GM18870 (cell line): ENCODE data around the gene ZBTB42.

ENCODE experiments used
- ATAC-seq: cut with Tn5 transposase; IDR thresholded peaks from one replicate; pipeline ENCODE4 v1.9.1; 2021; ENCODE audit warnings: moderate library complexity; ENCODE audit not compliant: unreplicated experiment

Gene ZBTB42

DNA sequence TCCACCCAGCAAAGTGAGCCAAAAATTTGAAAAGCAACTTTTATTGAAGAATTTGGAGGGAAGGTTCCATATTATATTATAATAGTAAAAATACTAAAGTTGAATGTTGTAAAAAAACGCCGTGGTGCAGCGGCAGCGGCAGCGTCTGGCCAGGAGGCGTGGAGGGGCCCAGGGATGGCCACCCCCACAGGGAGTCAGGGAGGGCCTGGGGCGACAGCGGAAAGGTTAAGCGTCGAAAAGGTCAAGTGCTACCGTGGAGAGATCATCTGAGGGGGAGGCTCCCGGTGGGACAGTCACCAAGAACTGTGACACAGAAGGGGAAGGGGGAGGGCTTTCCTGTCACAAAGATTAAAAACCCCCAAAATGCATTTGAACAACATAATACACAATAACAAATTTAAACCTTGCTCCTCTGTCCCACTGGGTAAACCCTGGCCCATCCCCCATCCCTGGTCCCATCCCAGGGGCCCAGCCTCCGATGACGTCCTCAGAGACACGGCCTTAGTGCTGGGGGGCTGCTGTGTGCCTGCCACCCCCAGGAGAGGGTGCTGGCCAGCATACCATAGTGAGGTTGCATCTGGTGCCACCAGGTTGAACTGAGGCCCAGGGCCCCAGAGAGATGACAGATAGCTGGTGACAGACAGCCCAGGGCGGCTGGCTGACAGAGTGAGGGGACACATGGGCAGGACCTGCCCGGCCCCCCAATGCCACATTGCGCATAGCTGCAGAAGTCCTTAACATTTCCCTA is 31.4 kb upstream of the ZBTB42 start:
- no peak for ATAC-seq

DNA sequence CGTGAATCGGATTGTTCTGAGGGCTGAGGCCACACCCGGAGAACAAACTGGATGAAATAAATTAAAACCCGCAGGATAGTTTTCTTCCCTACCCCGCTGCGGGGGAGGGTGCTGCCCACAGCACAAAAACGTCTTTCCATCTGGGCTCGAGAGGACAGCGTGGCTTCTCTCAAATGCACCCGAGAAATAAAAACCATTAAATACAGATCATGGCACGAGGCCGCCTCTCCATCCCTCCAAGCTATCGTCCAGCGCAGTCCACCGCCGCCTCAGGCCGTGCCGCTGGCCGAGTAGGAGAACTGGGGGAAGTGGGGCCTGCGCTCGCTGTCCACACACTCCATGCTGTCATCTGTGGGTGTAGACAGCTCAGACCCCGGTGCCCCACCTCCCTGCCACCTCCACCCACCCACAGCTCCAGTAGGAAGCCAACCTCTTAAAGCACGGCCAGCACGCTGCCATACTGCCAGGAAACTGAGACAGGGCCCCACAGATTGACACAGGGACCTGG is 30.8 kb upstream of the ZBTB42 start:
- no peak for ATAC-seq

DNA sequence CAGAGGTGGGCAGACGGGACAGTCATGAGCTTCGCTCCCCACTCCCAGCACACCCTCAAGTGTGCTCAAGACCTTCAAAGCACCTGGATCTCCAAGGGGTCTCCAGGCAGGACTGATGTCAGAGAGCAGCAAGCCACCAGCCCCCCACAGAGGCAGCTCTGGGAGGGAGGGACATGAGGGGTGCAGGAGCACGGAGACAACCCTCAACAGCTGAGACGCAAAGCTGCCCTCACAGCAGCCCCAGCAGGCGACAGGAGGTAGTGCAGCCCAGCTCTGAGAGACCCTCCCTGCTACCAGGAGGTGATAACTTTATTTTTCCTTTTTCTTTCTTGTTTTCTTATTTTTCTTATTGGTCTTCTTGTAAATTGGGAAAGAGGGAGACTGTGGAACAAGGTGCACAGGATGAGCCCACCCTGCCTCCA is 30.0 kb upstream of the ZBTB42 start:
- no peak for ATAC-seq

DNA sequence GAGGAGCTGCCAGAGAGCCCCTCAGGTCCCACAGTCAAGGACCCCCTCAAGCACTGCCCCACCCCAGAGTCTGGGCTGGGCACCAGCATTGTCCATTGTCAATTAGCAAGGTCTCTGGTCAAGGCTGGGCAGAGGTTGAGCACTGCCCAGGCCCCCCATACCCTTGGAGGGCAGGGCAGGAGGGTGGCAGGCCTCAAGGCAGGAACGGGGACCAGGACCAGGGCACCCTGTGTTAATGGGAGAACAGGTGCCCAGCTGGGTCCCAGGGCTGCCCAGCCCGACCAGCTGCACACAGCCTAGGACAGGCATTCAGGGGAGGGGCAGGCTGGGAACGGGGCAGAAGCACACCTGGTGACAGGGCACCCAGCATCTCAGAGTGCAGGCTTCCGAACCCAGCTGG is 29.5 kb upstream of the ZBTB42 start:
- ATAC-seq = no peak

DNA sequence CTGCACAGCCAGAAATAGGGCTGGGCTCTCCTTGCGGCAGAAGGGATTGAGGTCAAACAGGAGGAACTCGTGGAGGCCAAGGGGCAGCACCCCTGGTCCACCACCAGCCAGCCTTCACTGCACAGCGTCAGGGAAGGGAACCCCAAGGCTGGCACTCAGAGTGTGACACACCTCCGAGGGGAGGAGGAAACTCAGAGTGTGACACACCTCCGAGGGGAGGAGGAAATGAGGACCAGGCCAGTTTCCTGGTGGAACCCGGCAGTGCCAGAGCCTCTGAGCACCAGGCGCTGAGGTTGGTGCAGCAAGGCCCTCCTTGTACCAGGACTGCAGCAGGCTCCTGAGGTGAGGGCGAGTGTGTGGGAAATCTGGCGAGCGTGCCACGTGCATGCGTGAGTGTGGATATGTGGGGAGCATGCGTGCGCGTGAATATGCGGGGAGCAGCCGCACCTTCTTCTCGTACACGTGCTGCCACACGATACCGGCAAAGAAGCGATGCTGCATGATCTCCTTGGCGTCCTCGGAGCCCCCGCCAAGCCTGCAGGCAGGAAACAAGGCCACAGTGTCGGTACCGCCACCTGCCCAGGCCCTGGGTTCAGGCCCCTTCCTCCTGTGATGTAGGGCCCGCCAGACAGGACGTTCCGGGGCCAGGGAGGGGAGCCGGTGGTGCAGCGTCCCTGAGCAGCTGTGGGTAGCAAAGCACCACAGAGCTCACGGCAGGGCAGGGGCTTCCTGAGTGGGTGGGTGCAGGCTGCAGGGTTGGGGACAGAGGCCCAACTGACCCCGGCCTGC is 28.8 kb upstream of the ZBTB42 start:
- ATAC-seq = no peak

DNA sequence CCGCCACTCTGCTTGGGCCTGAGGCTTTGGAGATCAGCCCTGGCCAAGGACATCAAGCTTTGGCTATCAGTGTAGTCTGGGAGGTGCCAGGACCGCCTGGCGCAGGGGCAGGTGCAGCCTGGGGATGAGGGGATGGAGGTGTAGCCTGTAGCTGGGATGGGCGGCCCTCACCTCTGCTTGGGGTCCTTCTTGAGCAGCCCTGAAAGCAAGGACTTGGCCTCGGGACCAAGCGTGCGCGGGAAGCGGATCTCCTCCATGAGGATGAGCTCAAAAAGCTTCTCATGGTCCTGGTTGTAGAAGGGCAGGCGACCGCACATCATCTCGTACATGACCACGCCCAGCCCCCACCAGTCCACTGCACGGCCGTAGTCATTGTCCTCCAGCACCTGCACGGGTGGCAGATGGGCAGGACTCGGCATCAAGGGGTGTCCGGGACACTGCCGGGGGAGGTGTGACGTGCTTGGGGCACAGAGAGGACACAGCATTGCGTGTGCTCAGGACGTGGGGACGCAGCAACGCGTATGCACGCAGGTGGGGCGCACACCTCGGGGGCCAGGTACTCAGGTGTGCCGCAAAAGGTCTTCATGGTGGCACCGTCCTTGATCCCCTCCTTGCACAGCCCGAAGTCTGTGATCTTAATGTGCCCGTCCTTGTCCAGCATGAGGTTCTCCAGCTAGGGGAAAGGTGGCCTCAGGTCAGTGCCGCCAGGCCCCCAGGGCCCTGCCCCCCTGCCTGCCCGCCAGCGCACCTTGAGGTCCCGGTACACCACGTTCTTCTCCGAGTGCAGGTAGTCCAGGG is 28.0 kb upstream of the ZBTB42 start:
- no peak for ATAC-seq

DNA sequence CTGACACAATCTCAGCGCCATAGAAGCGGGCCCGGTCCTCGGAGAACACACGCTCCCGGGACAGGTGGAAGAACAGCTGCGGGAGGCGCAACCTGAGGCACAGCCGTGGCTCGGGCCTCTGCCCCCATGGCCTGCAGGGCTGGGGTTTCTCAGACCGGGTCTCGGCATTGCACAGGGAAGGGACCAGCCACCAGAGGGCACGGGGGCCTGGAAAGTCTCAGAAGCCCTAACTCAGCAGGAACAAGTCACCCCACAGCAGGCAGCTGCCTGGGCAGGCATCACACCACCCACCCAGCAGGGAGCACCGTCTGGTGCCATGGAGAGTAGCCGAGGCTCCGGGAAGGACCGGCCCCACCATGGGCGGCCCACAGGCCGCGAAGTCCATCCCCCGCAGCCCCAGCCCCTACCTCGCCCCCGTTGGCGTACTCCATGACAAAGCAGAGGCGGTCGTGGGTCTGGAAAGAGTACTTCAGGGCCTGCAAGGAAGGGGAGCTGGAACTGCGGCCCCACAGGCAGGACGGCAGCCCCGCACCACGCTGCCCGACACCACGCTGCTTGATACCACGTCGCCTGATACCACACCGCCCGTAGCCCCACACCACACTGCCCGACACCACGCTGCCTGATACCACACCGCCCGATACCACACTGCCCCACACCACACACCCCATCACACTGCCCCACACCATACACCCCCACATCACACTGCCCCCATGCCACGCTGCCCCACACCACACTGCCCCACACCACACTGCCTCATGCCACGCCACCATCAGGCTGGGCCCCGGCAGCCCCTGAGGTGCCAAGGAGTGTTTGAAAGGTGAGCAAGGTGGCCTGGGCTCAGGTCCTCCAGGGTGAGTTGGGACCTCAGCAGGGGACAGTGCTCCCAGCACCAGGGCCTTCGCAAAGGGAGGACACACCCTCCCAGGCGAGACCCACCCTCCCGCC is 27.1 kb upstream of the ZBTB42 start:
- no peak for ATAC-seq

DNA sequence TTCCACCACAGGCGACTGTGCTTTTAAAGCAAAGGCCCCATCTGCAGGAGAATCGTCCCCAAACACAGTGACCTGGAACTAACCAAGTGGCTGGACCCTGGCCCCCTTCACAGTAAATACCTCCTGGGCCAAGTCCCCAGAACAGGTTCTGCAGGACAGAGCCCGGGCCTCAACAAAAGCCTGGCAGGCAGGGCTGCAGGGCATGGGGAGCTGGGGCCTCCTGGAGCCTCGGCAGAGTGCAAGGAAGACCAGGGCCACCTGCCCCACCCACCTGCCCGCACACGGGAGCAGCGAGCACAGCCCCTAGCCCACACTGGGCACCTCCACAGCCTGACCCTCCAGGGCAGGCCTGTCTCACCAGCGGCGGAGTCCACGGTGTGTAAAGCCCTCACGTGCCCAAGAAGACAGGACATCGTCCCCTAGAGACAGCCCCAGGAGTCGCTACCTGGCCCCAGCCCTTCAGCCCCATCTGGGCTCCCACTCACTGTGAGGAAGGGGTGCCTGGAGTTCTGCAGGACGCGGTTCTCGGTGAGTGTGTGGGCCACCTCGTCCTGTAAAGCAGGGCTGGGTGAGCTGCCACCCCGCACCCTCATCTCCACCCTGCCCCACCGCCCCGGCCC is 26.3 kb upstream of the ZBTB42 start:
- no peak for ATAC-seq

DNA sequence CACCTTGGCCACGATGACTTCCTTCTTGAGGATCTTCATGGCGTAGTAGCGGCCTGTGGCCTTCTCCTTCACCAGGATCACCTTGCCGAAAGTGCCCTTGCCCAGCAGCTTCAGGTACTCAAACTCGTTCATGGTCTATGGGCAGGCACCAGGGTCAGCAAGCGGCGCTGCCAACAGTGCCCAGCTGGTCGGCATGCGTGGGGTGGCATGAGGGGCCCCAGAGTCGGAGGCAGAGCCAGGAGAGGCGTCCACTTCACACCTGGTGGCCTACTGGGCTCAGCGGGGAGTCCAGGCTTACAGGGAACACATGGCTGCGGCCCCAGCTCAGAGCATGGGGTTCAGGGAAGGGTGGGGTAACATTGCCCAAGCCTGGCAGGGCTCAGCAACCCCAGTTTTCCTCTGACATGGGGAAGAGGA is 25.8 kb upstream of the ZBTB42 start:
- ATAC-seq = no peak

DNA sequence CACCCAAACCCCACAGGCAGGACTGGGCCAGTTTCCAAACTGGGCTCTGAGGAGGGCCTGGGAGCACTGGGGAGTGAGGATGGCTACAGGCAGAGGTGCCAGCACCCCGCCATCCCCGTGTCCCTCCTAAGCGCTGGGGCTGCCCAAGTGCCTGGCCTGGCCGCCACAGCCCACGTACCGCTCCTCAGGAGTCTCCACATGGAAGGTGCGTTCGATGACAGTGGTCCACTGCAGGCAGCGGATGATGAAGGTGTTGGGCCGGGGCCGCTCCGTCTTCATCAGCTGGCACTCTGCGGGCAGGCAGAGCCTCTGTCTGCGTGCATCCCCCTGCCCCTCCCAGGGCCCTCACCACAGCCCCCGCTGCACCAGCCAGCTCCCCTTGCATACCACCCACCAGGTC is 24.4 kb upstream of the ZBTB42 start:
- ATAC-seq = no peak

DNA sequence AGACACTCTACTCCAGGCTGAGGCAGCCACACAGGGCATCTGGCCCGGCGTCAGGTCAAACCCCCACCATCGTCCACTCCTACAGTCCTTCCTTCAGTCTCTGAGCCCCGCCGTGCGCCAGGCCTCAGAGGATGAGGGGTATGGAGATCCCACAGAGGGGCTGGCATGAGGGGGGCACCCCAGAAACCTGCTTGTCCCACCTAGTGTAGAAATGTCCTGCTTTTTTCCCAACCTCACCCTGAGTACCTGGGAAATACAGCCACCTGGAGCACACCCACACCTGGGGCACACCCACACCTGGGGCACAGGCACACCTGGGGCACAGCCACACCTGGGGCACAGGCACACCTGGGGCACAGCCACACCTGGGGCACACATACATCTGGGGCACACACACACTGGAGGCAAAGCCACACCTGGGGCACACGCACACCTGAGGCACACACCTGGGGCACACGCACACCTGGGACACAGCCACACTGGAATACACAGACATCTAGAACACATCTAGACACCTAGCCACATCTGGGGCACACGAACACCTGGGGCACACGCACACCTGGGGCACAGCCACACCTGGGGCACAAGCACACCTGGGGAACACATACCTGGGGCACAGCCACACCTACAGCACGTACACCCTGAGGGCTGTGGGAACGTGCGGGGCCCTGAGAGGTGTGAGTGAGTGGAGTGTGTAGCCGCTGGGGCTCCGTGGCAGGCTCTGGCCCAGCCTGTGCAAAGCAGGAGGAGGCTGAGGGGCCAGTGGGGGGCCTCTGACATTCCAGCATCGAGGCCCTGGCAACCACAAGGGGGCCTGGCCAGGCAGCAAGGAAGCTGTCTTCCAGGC is 23.7 kb upstream of the ZBTB42 start:
- ATAC-seq = no peak

DNA sequence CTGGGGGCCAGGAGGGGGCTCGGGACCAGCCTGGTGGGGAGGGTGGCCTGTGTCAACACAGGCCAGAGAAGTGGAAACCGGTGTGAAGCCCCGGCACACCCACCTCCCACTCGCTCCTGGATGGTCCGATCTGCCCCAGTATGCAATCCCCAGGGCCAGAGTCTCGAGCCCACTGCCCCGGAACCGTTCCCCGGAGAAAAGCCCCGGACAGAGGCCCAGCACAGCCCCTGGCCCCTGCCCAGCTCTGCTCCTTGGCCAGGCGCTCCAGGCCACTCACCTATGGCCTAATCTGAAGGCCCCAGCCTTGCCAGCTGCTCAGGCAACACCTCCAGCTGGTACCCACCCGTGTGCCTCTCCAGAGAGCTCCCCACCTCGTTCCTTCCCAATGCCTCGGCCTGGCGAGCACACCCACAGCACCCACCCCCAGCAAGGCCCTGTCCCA is 23.1 kb upstream of the ZBTB42 start:
- no peak for ATAC-seq

DNA sequence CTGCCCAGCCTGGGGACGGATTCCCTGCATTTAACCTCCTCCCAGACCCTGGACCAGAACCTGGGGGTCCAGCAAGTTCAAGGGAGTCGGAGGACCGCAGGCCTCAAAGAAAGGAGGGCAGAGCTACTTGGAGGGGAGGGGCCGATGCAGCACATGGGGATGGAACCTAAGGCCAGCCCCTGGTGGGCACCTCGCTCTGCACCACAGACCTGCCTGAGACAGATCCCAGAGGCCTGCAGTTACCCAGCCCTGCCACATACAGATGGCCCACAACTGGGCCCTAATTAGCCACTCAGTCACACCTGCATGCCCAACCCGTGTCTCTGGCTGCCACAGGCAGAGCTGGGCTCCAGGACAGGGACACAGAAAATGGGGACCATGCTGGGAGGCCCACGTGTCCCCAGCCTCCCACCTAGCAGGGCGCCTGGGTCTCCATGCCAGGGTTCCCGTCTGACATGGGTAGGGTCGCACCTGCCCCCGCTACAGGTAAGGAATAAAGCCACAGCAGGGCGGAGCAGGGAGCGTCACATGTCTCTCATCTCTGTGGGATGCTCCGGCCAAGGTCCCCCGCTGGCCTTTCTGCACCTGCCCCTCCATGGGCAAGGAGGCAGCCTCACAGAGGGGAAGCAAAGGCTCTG is 22.1 kb upstream of the ZBTB42 start:
- ATAC-seq = no peak

DNA sequence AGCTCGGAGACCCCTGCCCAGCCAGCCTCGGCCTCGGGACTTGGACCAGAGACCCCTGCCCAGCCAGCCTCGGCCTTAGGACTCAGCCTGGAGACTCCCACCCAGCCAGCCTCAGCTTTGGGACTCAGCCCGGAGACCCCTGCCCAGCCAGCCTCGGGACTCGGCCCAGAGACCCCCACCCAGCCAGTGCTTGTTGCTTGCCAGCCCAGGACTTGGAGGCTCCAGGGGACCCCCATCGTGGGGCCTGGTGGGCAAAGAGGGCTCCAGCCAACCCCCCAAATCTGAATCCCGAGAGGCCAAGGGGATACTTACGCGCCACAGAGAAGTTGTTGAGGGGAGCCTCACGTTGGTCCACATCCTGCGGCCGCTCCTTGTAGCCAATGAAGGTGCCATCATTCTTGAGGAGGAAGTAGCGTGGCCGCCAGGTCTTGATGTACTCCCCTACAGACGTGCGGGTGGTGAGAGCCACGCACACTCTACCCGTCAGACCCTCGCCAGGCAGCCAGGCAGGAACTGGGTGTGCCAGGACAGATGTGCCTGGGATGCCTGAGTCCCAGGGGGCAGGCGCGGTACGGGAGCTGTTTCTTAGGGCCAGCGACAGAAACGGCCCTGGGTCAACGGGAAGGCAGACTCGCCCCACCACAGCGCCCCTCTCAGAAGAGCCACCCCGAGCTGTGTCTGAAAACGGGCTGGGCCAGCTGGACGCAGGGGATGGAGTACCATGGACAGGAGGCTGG is 21.0 kb upstream of the ZBTB42 start:
- no peak for ATAC-seq

DNA sequence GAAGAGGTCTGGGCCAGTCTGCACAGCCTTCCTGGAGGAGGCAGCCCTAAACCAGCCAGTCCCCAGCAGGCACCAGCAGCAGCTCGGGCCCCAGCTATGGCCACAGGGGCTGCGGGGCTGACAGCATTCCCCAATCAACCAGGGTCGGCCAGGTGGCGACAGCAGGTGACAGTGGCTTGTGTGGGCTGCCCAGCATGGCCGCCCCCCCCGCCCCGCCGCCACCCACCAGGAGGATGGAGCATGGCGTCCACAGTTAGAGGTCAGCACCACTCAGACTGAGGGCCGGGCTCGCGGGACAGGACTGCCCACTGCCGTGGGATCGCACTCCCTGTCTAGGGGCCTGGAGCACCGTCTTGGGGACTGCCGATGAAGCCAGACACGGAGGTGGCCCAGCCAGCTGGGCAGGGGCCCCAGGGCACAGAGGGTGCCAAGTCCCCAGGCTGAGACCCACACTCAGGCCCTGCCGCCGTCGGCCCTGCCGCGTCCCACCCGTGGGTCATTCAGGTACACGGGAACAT is 20.3 kb upstream of the ZBTB42 start:
- ATAC-seq = no peak

DNA sequence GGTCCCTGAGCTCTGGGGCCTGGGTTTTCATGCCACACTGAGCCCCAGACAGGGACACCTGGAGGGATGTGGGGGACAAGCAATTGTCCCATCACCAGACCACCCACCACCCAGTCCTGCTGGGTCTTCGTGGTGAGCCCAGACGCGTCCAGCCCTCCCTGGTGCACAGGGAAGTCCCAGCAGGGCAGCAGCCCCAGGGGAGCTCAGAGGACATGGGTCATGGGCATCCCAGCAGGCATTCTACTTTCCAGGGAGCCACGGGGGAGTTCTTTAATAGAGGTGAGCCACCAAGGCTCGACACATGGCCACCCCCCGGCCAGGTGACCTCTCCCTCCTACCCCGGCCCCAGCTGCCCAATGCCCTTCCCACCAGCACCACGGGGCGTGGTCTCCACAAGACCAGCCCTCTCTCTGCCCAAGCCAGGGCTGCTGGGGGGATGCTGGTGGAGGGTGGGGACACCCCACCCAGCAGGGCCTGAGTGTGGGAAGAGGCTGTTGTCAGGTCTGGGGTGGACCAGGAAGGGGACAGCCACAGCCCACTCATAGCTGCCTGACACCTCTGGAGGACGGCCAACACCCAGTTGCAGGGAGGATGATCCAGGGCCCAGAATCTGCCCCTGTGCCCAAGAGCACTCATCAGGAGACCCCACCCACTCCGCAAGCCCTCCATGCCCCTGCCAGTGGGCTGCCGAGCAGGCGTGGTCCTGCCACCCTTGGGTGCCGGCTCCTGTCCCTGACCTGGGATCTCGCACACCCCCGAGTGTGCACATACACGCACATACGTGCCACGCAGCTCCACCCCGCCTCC is 19.4 kb upstream of the ZBTB42 start:
- no peak for ATAC-seq
